Measurements from ENCODE around the gene ZNF672.

Gene ZNF672

GRCh38 chr1:248862998-248863881, 25.2 kb downstream of the ZNF672 start:
- ChIA-PET CTCF (interaction anchor here (0.9 to 1.4 kb wide), 4 partner anchors 18 to 44 kb away, joined by 3 read pairs; partner anchors contain the start of genes PGBD2 and ZNF672), POLR2A (no interaction called here)
- no peak for TF ChIP-seq CTCF (IDR thresholded peaks at IDR 0.05; ENCODE audit: control extremely low read depth, extremely low read depth, low read depth, missing control alignments)
- DNase-seq (ENCODE audit: extremely low spot score): peak; percentile 78

GRCh38 chr1:248871837-248872401, 33.9 kb downstream of the ZNF672 start:
- no peak for TF ChIP-seq CTCF (IDR thresholded peaks at IDR 0.05; ENCODE audit: control extremely low read depth, extremely low read depth, low read depth, missing control alignments)
- ChIA-PET POLR2A (interaction anchor here (2.7 kb wide), 1 partner anchor 13 kb away, joined by 9 read pairs; the partner anchor contains the start of gene ZNF692), CTCF (interaction anchor here (1.2 kb wide), 1 partner anchor 15 kb away, joined by 5 read pairs; no protein-coding TSS in a partner anchor)
- no peak for DNase-seq (ENCODE audit: extremely low spot score)

GRCh38 chr1:248872752-248873408, 34.9 kb downstream of the ZNF672 start:
- ChIA-PET CTCF (interaction anchor here (0.7 to 1.9 kb wide), 7 partner anchors 11 to 46 kb away, joined by 3 to 10 read pairs (median 5); partner anchors contain the start of genes SH3BP5L and ZNF692), POLR2A (interaction anchor here (0.8 to 2.7 kb wide), 4 partner anchors 14 to 47 kb away, joined by 4 to 9 read pairs (median 6); partner anchors contain the start of genes SH3BP5L, ZNF672 and ZNF692)
- DNase-seq (ENCODE audit: extremely low spot score): peak; percentile 54
- TF ChIP-seq CTCF (IDR thresholded peaks at IDR 0.05; ENCODE audit: control extremely low read depth, extremely low read depth, low read depth, missing control alignments): no peak

GRCh38 chr1:248873409-248873992, 35.5 kb downstream of the ZNF672 start:
- ChIA-PET CTCF (interaction anchor here (0.7 to 1.9 kb wide), 7 partner anchors 12 to 47 kb away, joined by 3 to 10 read pairs (median 5); partner anchors contain the start of genes SH3BP5L and ZNF692), POLR2A (interaction anchor here (0.8 to 2.7 kb wide), 4 partner anchors 14 to 47 kb away, joined by 4 to 9 read pairs (median 6); partner anchors contain the start of genes SH3BP5L, ZNF672 and ZNF692)
- no peak for TF ChIP-seq CTCF (IDR thresholded peaks at IDR 0.05; ENCODE audit: control extremely low read depth, extremely low read depth, low read depth, missing control alignments)
- peak; percentile 84 for DNase-seq (ENCODE audit: extremely low spot score)

- TF ChIP-seq CTCF (IDR thresholded peaks at IDR 0.05; ENCODE audit: control extremely low read depth, extremely low read depth, low read depth, missing control alignments): no peak
- ChIA-PET CTCF (interaction anchor here (1.3 to 1.9 kb wide), 6 partner anchors 12 to 48 kb away, joined by 3 to 10 read pairs (median 6); partner anchors contain the start of genes SH3BP5L and ZNF692), POLR2A (interaction anchor here (1.0 to 2.7 kb wide), 3 partner anchors 15 to 48 kb away, joined by 4 to 9 read pairs (median 8); partner anchors contain the start of genes SH3BP5L, ZNF672 and ZNF692)
- DNase-seq (ENCODE audit: extremely low spot score): peak; percentile 60
These were observed 36.0 kb downstream of the ZNF672 start for GRCh38 chr1:248873993-248874533.

All from GM10248 (cell line).